ENCODE data around the gene GSTM3.
"Not testable (repeated sequence)": the region's sequence is repeated elsewhere in the genome, so short reads cannot be mapped to it uniquely, and the experiment has no call there.

Gene GSTM3

DNA sequence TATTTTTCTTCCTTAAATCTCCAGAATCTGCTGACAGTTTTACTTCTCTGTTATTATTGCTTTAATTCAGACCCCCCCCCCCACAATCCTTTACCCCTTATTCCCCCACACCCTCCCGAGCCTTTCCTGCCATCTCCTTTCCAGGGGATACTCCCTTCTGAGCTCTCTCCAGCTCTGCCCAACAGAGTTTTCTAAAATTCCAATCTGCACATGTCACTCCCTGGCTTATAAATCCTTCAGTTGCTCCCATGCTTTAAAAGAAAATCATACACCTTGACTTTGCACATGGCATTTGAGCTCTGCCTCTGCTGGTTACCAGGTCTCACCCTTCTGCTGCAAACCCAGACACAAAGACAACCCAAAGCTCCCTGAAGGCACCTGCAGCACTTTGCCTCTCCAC is 34.6 kb upstream of the GSTM3 start:
- DNase-seq (ENCODE audit: low spot score), result no peak

DNA sequence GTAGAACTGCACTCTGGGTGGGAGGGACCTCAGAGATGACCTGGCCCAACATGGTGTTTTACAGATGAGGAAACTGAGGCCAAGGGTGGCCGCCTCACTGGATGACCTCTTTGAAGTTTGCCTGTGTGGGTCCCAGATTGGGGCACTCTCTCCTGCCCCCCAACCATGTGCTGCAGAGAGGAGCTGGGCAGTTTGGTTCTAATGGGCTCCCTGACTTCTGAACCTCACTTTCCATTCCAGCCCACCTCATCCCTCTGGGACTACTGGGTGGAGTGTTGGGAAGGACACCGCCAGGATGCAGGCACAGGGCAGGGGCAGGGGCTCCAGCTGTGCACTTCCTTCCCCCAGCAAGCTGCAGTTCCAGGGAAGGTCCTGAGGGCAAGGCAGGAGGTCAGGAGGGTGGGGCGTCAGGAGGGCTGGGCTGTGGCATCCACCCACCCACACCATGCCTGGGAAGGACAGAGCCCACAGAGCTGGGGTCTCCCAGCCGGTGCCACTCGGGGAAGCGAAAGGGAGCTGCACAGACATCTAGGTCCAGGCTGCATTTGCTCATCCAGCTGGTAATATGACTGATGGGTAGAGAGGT is 33.2 kb upstream of the GSTM3 start:
- no peak for DNase-seq (ENCODE audit: low spot score)

DNA sequence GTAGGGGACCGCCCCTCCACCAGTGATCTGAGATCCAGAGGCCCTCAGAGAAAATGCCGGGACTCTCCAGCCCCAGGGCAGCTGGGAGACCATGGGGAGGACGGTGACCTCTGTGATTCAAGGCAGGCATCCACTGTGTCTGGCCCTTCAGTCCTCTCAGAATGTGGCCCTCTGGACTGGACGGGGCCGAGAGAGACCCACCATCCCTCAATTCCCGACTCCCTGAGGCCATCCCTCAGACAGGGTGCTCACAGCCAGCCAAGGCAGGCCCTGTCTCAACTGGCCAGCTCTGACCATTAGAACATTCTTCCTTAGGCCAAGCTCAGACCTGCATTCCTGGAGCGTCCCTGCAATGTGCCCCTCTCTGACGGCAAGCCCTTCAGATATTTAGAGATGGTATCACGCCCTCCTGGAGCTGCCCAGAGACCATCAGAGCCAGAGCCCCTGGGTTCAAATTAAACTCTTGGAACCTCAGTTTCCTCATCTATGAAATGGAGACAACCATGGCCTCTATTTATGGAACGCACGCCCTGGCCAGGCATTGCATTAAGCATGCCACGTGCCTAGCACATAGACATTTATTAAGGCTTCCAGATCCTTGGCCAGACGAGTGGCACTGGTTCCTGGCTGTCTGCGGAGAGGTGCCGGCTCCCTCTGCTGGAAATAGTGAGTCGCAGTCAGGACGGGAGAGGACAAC is 32.5 kb upstream of the GSTM3 start:
- peak; percentile 84 for DNase-seq (ENCODE audit: low spot score)

DNA sequence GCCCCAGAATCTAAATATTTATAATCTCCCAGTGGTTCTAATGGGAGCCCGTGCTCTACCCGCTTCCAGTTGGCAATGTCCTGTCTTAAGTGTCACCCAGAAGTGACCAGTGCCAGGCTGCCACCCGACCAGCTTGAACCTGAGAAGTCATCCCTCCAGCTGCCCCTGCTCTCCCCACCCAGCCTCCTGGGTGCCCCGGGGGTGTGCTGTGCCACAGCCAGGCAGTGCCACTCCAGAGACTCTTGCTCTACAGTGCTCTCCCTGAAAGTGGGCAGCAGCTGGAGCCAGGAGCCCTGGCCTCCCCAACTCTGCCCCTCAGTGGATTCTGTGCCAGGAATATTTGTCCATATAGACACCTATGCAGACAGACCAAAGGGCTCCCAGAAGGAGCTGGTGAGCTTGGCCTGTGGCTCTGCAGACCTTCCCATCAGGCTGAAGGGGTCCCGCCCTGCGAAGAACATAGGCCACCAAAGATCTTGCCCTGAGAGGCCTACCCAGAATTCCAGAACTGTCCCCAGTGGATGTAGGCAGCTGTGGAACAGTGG is 31.9 kb upstream of the GSTM3 start:
- DNase-seq (ENCODE audit: low spot score), result no peak

DNA sequence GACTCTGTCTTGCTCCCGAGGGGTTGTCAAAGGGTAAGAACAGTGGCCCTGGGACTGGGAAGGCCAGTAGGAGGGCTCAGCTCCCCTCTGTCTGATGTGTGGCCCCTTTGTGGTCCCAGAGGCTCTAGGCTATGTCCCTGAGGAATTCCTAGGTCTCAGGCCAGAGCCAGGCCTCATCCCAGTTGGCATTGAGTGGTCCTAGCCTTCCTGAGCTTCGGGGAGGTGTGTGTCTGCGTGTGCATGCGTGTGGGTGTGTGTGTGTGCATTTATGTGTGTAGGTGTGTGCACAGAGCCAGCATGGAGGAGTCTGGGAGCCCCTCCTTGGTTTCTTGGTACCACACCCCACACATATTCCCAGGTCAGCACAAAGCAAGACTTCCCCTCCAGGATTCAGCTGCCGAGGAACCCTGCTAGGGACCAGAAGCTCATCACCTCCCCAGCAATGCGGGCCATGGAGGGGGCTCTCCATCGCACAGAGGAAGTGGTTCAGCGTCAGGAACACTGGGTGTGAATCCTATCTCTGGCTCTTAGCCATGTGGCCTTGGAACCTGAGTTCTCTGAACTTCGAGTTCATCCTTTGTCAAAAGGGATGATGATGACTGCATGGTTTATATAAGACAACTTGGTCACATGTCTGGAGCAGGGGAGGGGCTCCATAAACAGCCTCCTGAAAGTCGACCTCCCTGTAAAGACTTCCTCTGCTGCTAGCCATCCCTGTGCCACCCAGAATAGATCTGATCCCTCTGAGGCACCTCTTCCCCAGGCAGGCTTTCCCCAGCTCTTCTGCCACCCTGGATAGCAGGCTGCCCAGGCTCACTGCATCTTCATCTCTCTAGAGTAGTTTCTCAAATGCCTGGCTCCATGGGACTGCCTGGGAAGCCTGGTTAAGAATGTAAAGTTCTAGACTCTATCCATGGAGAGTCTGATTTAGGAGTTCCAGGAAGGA is 31.1 kb upstream of the GSTM3 start:
- no peak for DNase-seq (ENCODE audit: low spot score)

DNA sequence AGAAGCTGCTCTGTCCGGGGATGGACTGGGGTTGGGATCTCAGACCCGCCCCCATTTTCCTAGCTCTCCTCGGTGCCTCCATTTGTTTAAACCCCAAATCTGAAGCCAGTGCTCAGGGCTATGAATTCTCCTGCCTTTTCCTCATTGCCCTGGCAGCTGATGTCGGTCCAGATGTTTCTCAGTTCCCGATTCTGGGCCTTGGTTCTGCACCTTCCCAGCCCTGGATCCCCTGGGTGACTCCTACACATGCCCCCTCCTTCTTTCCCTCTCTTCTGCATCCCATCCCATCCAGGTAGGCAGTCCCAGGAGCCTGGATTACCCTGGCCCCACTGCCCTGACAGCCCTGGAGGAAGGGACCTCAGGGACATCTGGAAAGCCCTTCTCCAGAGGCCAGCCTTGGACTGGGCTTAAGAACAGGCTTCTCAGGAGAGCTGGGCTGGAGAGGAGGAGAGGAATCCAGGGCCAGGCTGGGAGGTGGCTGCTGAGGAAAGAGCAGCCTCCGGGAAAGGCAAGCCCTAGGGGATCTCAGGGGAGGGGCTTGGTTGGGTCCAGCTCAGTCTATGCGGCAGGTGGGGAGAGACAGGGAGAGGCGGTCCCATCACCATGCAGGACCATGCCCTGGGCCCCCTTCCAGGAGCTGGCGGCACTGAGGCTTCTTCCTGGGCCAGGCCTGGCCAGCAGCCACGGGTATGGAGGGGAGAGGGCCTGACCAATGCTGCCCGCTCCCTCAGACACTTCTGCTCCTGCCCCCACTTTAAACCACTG is 29.7 kb upstream of the GSTM3 start:
- no peak for DNase-seq (ENCODE audit: low spot score)

DNA sequence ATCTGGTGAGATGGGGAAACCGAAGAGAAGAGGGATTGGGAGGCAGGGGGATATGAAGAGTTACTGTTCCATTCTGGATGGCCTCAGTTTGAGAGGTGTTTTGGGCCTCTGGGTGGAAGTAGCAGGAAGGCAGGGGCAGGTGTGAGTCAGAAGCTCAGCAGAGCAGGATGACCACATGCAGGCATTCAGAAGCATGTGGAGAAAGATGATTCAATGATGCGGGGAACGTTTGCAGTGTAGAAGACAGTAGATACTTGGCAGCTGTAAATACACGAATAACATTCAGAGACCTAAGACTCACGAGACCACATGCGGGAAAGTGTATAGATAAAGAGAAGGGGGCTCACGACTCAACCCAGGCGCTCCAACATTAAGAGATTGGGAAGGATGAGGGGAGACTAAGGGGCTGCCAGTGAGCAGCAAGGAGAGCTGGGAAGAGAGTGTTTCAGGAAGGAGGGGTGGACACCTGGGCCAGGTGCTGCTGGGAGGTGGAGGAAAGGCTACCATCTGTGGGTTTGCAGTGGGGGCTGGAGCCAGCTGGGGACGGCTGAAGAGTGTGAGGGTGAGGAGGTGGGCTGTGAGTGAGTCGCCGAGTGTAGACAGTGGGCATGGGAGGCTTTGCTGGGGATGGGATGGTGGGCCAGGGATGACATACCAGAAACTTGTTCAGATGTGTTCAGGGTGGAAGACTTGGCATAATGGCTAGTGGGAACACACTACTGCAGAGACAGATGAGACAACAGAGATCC is 28.7 kb upstream of the GSTM3 start:
- DNase-seq (ENCODE audit: low spot score), result no peak

DNA sequence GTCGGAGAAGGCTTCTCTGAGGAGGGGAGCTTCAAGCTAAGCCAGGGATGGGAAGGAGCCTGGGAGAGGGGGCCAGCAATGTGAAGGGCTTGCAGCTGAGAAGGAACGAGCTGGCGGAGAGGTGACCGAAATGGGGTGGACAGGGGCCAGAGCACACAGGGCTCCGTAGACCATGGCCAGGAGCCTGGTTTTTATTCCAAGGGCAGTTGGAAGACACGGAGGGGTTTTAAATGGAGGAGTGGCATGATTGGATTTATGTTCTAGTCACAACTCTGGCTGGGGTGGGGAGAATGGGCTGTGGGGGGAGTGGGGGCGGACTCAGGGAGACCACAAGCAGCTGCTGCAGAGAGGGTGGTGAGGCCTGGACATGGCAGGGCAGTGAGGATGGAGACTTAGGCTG is 28.0 kb upstream of the GSTM3 start:
- DNase-seq (ENCODE audit: low spot score), result no peak

DNA sequence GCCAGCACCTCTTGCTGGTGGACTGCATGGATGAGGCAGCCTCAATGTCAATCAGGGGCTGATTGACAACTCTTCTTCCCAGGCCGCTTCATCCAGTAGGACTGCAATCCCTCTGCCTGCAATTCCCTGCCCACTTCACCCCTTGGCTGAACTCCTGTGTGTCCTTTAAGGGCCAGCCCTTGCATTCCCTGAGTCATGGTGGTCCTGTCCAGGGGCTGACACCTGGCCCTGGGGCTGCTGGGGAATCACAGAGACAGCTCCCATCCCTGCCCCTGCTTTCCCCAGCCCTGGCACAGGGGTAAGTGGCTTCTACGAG is 27.5 kb upstream of the GSTM3 start:
- DNase-seq (ENCODE audit: low spot score), result no peak

DNA sequence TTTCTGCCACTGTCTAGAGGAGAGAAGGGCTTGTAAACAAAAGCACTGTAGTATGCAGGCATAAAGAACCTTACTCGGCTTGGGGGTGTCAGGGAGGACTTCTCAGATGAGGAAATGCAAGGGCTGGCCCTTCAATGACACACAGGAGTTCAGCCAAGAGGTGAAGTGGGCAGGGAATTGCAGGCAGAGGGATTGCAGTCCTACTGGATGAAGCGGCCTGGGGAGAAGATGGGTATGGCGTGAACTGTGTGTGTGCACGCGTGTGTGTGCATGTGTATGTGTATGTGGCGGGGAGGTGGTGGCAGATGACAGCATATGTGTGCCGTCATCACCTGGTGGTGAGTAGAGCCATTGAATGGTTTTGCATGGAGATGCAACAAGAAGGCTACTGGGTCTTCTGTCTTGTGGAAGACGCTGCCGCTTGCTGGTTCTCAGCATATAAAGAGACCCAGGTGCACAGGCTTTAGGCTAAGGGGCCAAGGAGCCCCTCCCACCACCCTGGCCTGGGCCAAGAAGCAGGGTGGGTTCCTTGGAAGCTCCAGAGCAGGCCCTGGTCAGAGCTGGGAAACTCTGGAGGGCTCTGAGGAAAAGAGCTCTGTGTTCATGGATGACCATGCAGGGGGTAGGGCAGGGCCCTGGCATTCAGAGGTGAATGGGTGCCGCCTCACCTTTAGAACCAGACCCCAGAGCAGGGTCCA is 26.9 kb upstream of the GSTM3 start:
- DNase-seq (ENCODE audit: low spot score), result no peak

DNA sequence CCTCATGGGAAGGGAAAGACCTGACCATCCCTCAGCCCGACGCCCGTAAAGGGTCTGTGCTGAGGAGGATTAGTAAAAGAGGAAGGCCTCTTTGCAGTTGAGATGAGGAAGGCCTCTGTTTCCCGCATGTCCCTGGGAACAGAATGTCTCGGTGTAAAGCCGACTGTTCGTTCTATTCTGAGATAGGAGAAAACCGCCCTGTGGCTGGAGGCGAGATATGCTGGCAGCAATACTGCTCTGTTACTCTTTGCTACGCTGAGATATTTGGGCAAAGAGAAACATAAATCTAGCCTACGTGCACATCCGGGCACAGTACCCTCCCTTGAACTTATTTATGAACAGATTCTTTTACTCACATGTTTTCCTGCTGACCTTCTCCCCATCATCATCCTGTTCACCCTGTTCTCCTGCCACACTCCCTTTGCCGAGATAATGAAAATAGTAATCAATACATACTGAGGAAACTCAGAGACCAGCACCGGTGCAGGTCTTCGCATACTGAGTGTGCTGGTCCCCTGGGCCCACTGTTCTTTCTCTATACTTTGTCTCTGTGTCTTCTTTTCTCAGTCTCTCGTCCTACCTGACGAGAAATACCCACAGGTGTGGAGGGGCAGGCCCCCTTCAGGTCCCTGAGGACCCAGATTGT is 26.3 kb upstream of the GSTM3 start:
- not testable (repeated sequence) for DNase-seq (ENCODE audit: low spot score)

DNA sequence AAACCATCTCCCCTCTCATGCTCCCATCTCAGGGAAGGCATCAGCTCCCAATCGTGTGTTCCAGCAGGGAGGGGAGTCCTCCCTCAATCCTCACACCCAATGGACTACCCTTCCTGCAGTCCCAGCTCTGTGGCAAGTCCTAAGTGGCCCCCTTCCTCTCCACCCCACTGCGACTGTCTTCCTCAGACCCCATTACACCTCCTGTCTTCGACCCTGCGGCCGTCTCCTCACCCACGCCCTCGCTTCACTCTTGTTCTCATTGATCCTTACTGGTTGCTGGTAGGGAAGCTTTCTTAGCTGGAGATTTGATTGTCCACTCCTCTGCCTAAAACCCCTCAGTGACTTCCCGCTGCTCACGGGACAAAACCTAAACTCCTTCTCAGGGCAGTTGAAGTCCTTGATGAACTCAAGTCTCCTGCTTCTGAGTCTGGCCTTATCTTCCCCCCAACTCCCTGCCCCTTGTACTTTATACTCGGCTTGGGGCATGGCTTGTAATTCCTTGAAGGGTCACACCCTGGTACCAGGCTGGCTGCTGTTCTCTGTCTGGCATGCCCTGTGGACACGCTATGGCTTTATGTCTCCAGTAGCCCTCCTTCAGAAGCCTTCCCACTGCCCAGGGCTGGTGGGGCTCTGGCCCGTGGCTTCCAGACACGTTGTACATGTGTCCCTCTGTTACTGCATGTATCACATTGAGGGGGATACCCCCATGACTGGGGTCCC is 25.2 kb upstream of the GSTM3 start:
- no peak for DNase-seq (ENCODE audit: low spot score)

DNA sequence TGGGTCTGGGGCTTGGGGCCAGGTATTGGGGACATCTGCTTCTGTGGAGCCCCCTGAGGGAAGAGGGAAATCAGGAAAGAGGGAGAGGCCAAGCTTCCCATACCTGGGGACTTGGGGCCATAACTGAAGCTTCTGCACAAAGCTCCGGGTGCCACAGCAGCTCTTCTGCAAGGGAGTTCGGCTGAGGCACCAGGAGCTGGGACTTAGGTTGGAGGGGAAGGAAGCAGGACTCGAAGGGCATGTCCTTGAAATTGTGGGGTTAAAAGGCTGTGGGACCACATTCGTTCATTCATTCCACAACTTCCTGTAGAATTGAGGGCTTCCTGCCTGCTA is 24.6 kb upstream of the GSTM3 start:
- no peak for DNase-seq (ENCODE audit: low spot score)

DNA sequence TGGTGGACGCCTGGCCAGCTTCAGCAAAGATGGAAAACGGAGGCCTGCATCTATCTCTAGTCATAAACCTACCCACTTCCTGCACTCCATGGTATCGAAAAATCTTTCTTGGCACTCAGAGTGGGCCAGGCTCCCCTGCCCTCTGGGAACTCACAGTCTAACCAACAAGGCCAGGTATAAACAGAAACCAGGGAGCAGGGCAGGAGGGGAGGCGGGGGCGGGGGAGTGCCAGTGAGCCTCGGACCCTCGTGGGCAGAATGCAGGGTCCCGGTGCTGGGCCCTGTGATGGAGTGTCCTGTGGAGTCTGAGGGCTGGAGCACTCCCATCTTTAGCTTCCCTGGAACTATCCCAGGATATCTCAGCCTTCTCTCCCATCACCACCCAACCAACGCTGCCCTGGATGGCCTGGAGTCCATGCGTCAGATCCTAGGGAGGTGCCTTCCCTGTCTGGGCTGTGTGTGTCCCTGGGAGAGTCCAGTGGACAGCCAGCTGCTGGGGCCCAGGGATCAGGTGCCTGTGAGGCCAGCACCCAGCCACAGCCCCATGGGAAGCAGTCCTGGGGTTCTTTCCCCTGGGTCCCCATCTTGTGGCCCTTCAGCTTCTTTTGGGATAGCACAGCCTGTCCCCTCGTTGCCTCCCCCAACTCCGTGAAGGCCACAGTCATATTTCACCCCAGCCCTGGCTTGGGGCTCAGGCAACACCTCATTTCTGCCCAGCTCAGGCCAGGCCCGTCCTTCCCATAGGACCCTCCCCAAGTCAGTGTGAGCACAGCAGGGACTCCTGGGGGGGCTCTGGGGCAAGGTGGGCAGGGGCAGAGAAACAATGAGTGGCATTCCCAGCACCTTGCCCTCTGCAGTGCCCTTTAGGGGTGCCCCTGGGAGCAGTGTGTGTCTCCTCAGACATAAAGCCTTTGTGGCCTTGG is 24.0 kb upstream of the GSTM3 start:
- no peak for DNase-seq (ENCODE audit: low spot score)

DNA sequence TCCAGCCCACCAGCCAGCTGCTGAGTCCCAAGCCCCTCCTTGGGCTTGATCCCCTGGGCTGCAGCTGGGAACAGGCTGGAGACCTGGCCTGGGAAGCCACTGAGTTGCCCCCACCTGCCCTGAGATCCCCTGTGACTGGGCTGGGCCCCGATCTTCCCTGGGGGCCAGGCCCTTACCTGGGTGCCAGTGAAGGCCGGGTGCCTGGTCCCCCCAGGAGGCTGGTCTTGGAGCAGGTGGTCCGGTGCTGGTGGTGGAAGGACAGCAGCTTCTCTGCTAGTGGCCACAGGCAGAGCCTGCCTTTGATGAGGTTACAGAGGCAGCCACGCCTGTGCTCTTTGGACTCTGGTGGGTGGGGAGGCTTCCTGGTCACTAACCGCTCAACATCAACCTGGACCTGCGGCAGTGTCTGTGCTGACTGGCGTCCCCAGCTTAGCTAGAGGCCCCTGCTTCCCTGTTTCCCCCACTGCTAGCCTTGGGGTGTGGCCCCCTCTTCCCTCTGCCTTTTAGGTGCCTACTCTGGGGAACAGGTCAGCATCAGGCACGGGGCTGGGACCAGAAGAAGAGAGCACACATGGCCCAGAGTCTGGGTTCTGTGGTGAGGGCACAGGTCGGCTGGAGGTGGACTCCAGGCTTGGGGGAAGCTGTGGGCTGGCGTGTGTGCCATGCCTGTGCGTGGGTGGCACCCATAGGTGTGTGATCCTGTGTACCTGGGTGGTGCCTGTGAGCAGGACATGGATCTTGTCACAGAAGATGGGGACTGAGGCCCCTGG is 23.0 kb upstream of the GSTM3 start, which contains the start of gene EPS8L3:
Gene EPS8L3 (minus strand): TSS at position 278 of the 770 bp plus-strand sequence. CDS start 2,174 bp downstream, outside the sequence.
- peak; percentile 88 for DNase-seq (ENCODE audit: low spot score)

DNA sequence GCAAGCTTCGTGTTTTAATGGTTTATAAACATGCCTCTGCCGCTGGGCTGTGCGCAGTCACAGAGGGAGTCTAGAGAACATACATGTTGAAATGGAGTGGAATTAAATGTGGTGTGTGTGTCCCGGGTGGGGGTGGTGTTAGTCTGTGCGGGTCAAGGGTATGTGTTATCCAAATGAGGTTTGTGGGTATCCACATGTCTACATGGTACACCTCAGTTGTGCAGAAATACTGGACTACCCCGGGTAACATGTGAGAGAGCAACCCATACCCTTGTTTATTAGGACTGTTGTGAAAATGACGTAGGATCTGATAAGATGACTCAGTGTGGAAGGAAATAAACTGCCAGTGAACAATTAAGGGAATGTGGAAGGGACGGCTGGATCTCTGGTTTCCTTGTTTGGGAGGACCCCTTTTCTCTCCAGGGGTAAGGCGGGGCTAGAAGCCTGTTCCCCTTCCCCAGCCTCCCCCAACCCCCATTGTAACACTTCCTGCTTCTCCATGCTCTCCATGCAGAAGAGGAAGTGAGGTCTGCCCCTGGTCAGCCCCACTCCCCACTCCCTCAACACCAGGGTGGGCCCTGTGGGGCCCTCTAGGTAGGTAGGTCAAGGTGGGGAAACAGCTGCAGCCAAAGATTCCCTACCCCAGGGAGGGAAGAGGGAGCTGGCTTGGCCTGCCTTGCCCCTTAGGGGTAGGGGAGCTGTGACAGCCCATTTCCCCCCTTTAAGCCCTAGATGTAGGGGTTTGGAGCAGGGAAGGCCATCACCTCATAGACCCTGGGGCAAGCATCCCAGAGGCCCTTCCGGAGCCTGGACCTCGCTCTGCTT is 22.2 kb upstream of the GSTM3 start:
- no peak for DNase-seq (ENCODE audit: low spot score)

Measured in HuH-7 (cell line).